Hepatocyte (in vitro differentiated cells): ENCODE measurements around the gene MTA1. TPM values are rescaled to one million over a fixed set of nuclear protein-coding genes. Genes with fewer than 3 reads are reported as not detected.

Experiments
- DNase-seq: peaks from one replicate; pipeline ENCODE4 v3.0.0-alpha.2; 2016; ENCODE audit warnings: low spot score
- H2AFZ ChIP-seq: fragments of 200-600 bp; sonication (generic); 2 replicates; pipeline ENCODE4 v1.6.0; 2016; ENCODE audit warnings: antibody characterized with exemption, mild to moderate bottlenecking
- H3K27ac ChIP-seq: fragments of 200-600 bp; sonication (generic); 2 replicates; pipeline ENCODE4 v1.5.1; 2016; ENCODE audit warnings: mild to moderate bottlenecking
- H3K27me3 ChIP-seq: fragments of 200-600 bp; sonication (generic); 2 replicates; pipeline ENCODE4 v1.6.1; 2016
- H3K36me3 ChIP-seq: fragments of 200-600 bp; sonication (generic); replicated peaks from 2 replicates; pipeline ENCODE4 v1.5.1; 2016; ENCODE audit warnings: low read depth; ENCODE audit not compliant: insufficient read depth
- H3K4me1 ChIP-seq: fragments of 200-600 bp; sonication (generic); 2 replicates; pipeline ENCODE4 v1.5.1; 2016; ENCODE audit warnings: mild to moderate bottlenecking, moderate library complexity; ENCODE audit not compliant: insufficient read depth
- H3K4me2 ChIP-seq: fragments of 200-600 bp; sonication (generic); 2 replicates; pipeline ENCODE4 v1.6.0; 2016
- H3K4me3 ChIP-seq: fragments of 200-600 bp; sonication (generic); 2 replicates; pipeline ENCODE4 v1.5.1; 2016; ENCODE audit warnings: mild to moderate bottlenecking
- H3K79me2 ChIP-seq: fragments of 200-600 bp; sonication (generic); 2 replicates; pipeline ENCODE4 v1.6.0; 2017; ENCODE audit warnings: mild to moderate bottlenecking
- H3K9me2 ChIP-seq: fragments of 200-600 bp; sonication (generic); replicated peaks from 2 replicates; pipeline ENCODE4 v1.6.0; 2017; ENCODE audit warnings: mild to moderate bottlenecking; ENCODE audit not compliant: insufficient read depth
- H3K9me3 ChIP-seq: fragments of 200-600 bp; sonication (generic); 2 replicates; pipeline ENCODE4 v1.5.1; 2016; ENCODE audit warnings: low read depth, mild to moderate bottlenecking
- H4K20me1 ChIP-seq: fragments of 200-600 bp; sonication (generic); 2 replicates; pipeline ENCODE4 v1.6.0; 2016; ENCODE audit warnings: mild to moderate bottlenecking; ENCODE audit not compliant: insufficient read depth, poor library complexity, severe bottlenecking
- CTCF ChIP-seq: fragments of 200-600 bp; sonication (generic); IDR thresholded peaks from 2 replicates; pipeline ENCODE4 v1.5.1; 2016; ENCODE audit warnings: antibody characterized with exemption, mild to moderate bottlenecking; ENCODE audit not compliant: poor library complexity
- EZH2 ChIP-seq: fragments of 200-600 bp; sonication (generic); IDR thresholded peaks from 2 replicates; pipeline ENCODE4 v1.6.1; 2016; ENCODE audit warnings: antibody characterized with exemption, mild to moderate bottlenecking, borderline replicate concordance
- EZH2phosphoT487 ChIP-seq: fragments of 200-600 bp; sonication (generic); IDR thresholded peaks from one replicate; pipeline ENCODE4 v1.6.1; 2018; ENCODE audit warnings: antibody characterized with exemption, mild to moderate bottlenecking, low read depth, moderate library complexity; ENCODE audit not compliant: unreplicated experiment, severe bottlenecking
- WGBS: methylation state at CpG from one replicate; pipeline ENCODE4 v1.1.6; 2016; ENCODE audit warnings: low lambda C conversion rate; ENCODE audit errors: missing lambda C conversion rate; 5-methylcytosine and 5-hydroxymethylcytosine counted together
- polyA plus RNA-seq: library from polyadenylated mRNA; unstranded; fragments of >200 nt; fragmentation: Nextera tagmentation; extraction: Ambion mirVana; gene quantifications from 2 replicates; pipeline ENCODE4 v1.2.1, GENCODE V29; 2016
- total RNA-seq: library from RNA; depleted of rRNA; stranded (reverse); fragments of >200 nt; gene quantifications from 2 replicates; pipeline ENCODE4 v1.2.3, GENCODE V29; 2014

The MTA1 gene
- total and polyA plus RNA-seq, 2 experiments from 2014 or later: 48.1 to 52.7 TPM

GRCh38 chr14:105496831-105497591 lies 77.4 kb downstream of the MTA1 start:
- no peak overlapping the region for H3K27ac ChIP-seq
- no peaks in the 10 kb centered on the region for H3K9me2 ChIP-seq
- no peaks in the 10 kb centered on the region for H4K20me1 ChIP-seq
- TF ChIP-seq EZH2: no peak
- TF ChIP-seq EZH2phosphoT487: no peak
- TF ChIP-seq CTCF: no peak
- H3K4me3 ChIP-seq: no peak overlapping the region
- H3K9me3 ChIP-seq: no peaks in the 10 kb centered on the region
- no peaks in the 10 kb centered on the region for H3K79me2 ChIP-seq
- no peak for DNase-seq
- H3K36me3 ChIP-seq: no peaks in the 10 kb centered on the region
- H3K4me1 ChIP-seq: no peaks in the 10 kb centered on the region
- no peak overlapping the region for H2AFZ ChIP-seq
- H3K27me3 ChIP-seq: no peaks in the 10 kb centered on the region
- H3K4me2 ChIP-seq: no peak overlapping the region
- 96% methylated on average over 32 of the region's 32 CpGs for WGBS

- TF ChIP-seq CTCF (no peak), EZH2 (no peak), EZH2phosphoT487 (no peak)
- Histone ChIP-seq H4K20me1 (no peaks in the 10 kb centered on the region), H3K4me1 (no peaks in the 10 kb centered on the region), H3K4me2 (no peak overlapping the region), H3K36me3 (no peaks in the 10 kb centered on the region), H3K27me3 (no peaks in the 10 kb centered on the region), H2AFZ (no peak overlapping the region), H3K9me3 (no peaks in the 10 kb centered on the region), H3K4me3 (no peak overlapping the region), H3K79me2 (no peaks in the 10 kb centered on the region), H3K9me2 (no peaks in the 10 kb centered on the region), H3K27ac (no peak overlapping the region)
- 91% methylated on average over 31 of the region's 31 CpGs for WGBS
- no peak for DNase-seq
Observed at GRCh38 chr14:105497671-105498429, 78.2 kb downstream of the MTA1 start.

- Histone ChIP-seq H3K4me2 (no peak overlapping the region), H3K4me1 (no peaks in the 10 kb centered on the region), H3K36me3 (no peaks in the 10 kb centered on the region), H3K9me2 (no peaks in the 10 kb centered on the region), H3K9me3 (no peaks in the 10 kb centered on the region), H4K20me1 (no peaks in the 10 kb centered on the region), H3K27me3 (no peaks in the 10 kb centered on the region), H3K79me2 (no peaks in the 10 kb centered on the region), H3K27ac (no peak overlapping the region), H3K4me3 (no peak overlapping the region), H2AFZ (no peak overlapping the region)
- DNase-seq: no peak
- 91% methylated on average over 36 of the region's 36 CpGs for WGBS
- no peak for TF ChIP-seq CTCF
- no peak for TF ChIP-seq EZH2phosphoT487
- no peak for TF ChIP-seq EZH2
Observed at GRCh38 chr14:105498430-105499255, 79.0 kb downstream of the MTA1 start.
